Activated CD4-positive, CD25-positive, alpha-beta regulatory T cell treated with anti-CD3 and anti-CD28 coated beads, Interleukin-2, amount 50 U/mL, for 72 hours (primary cell): ENCODE results near the gene ABCG1.
A peak's percentile ranks its signal among the peaks of the same experiment; 100 is the strongest.

Experiments used
- DNase-seq: peaks from one replicate; pipeline ENCODE4 v3.0.0; 2021

The ABCG1 gene

DNA sequence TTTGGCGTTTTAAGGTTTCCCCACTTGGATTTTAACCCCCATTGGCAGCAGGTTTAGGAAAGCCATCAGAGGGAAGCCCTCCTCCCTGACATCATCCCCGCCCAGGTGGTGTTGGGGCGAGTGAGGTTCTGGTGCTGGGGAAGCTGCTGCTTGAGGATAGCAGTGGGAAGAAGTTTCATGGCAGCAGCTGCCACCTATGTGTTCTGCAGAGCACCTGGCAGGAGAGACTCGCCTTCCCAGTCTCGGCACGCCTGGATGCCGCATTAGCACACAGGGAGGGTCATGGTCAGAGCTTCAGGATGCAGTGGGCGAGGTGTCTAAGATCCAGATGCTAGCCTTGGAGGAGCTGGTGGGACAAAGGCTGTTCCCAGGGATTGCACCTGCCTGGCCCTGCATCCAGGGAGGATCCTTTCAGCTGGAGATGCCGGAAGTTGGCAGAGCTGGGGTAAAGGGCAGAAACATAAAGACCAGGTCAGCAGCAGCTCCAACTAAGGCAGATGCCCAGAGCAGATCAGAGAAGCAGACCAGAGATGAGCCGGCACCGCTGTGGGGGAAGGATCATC lies 33.9 kb downstream of the ABCG1 start:
- DNase-seq: no peak

DNA sequence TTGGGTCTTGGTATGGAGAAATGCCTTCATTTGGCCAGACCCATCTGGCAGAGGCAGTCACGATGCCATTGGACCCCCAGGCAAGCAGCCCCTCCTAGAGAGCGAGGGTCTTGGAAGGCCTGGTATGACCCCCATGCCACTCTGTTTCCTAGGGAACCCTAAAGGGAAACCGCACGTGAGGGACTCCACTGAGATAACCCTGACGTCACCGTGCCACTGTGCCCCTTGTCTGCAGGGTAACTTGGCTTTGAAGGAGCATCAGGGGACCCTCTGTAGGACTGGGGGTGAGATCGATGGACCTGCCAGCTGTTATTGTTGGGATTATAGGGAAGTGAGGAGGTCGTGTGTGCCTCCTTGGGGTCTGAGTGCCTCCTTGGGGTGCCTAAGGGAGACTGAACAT lies 34.5 kb downstream of the ABCG1 start:
- no peak for DNase-seq

DNA sequence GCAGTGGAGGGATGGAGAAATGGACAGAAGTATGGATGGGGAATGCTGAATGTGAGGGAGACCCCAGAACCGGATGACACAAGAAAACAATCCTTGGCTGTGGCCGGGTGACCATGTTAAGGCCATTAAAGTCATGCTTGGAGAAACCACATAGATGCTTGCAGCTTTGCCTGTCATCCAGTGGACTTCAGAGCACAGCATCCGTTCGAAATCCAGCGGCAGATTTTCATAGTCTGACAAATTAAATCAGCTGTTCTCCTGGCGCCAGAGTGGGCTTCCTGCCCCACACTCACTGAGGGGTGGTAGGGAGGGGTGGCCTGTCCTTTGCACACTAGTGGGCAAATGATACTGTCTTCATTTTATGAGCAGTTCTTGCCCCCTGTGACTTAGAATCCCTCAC lies 35.1 kb downstream of the ABCG1 start:
- DNase-seq: no peak

DNA sequence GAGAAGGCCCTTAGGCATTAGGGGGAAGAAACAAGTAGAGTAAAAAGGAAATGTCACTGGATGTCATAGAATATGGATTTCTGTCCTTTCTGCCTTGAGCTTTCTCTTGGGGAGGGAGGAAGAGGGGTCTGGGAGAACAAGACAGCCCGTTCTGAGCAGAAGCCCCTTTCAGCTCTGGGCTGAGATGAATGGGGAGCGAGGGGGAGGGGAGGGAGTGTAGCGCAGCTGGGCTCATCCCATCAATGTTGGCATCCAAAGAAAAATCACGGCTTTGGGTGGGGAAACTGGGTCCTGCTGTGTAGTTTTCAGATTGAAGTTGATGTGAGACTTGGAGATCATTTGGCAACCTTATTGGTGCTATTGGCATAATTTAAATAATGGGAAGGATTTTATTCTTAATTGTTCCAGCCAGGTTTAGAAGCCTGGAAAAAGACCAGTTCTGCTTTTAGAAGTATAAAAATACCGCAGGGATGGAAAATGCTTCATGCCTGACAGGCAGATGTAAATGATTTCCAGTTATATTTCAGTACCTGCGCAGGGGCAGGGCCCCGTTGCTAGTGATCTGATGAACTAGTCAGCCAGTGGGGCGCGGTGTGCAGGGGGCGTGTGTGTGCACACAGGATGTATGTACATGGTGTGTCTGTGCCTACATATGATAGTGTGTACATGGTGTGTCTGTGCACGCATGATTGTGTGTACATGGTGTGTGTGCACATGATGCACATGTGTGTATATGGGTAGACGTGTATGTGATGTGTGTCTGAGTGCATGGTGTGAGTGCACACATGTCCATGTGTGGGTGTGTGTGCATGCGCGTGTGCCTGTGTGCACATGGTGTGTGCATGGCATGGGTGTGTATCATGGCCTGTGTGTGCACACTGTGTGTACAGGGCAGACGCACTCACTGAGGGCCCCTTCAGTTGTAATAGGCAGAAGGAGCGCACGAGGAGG lies 36.0 kb downstream of the ABCG1 start:
- DNase-seq: no peak

DNA sequence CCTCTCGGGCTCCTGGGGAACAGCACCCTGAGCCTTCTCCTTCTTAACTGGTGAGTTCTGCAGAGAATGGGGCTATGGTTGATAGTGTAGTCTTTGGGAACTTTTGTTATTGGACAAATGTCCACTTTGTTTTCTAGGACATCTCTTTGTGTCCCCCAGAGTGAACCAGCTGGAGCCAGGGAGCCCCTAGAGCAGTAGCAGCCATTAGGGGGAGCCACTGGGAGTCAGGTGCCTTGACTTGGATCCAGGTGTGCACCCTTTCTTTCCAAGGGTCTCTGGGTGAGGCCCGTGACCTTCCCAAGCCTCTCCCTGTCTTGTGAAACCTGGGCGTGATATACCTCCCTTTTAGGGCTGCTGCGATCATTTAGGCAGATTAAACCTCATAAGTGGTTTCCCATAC lies 36.9 kb downstream of the ABCG1 start:
- no peak for DNase-seq

DNA sequence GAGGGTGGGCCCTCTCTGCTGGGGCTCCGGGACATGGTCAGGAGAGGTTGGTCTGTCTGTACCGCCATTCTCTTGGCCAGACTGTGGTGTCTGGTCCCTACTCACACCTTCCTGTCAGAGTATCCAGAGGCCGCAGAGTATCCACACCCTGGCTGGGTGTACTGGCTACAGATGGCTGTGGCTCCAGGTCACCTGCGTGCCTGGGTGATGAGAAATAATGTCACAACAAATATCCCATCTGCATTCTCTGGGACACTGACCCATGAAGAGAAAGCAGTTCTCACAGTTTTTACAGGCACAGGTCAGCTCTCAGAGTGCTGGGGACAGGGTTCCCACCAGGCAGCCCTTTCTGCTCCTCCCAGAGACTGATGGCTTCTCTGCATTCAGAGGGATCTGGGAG lies 37.4 kb downstream of the ABCG1 start:
- no peak for DNase-seq

DNA sequence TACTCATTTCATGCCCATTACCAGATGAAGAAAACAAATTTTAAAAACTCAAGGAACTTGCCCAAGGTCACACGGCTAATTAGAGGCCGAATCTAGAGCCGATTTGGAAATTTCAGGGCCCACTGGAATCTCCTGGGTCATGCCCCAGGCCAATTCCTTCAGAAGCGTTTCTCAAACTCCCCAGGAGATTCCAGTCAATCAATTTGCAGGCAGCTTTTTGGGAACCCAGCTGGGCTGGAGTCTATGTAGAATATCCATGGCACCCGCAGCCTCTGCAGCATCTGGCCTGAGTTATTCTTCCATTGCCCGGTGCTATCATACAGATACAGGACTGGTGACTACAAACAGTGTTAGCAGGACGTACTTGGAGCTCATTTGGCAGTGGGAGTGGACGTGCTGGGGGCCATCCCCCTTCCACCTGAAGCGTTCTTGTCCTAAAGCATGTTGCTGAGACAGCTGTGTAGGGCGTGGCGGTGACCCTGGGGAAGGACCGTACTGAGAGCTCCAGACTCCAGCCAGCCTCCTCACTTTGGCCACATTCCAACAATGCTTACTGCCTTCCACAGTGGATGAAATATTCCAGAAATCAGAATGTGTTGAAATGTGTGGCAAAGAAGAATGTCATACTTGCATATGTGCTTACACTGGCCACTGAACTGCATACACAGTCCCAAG lies 38.3 kb downstream of the ABCG1 start:
- no peak for DNase-seq

DNA sequence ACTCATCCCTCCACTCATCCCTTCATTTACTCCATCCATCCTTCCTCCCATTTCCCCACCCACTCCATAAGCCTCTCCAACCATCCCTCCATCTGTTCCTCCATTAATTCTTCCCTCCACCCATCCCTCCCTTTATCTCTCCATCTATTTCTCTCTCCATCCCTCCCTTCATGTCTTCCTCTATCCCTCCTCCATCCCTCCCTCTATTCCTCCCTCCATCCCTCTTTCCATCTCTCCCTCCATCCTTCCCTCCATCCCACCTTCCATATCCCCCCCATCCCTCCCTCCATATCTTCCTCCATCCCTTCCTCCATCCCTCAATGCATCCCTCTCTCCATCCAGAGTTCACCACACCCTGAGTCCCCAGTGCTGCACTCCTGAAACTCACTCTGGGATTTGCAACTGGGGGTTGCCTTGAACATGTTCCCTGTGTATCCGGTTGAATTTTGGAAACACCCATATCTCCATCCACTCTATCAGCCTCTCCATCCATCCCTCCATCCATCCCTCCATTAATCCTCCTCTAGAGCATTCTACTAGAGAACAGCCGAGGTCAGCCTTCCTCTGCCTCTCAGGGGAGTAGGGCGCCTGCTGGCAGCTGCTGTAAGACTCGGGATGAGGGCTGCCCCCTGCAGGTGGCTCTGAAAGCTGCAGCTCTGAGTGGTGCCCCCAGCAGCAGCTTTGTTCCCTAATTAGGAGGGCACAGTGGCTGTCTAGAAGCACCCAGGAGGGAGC lies 39.4 kb downstream of the ABCG1 start:
- DNase-seq: peak; percentile 87

DNA sequence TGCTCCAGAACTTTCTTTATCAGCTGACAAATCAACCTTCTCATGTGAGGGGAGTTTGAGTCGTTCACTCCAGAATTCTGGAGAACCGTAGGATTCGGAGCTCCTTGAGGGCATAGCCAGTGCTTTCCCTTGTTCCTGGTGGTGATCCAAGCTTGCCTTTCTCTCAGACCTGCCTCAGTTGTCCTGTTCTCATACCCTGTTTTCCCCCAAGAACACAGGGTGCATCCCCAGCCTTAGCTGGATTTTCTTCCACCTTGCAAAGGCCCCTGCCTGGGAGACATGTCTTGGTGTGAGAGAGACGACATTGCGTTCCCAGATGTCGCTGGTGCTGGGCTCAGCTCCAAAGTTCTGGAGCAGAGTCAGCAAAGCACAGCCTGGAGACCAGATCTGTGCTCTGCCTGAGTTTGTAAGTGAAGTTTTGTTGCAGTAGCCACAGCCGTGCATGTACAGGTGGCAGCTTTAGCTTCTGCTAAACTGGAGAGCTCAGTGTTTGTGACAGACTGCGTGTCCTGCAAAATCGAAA lies 40.0 kb downstream of the ABCG1 start:
- DNase-seq: no peak

DNA sequence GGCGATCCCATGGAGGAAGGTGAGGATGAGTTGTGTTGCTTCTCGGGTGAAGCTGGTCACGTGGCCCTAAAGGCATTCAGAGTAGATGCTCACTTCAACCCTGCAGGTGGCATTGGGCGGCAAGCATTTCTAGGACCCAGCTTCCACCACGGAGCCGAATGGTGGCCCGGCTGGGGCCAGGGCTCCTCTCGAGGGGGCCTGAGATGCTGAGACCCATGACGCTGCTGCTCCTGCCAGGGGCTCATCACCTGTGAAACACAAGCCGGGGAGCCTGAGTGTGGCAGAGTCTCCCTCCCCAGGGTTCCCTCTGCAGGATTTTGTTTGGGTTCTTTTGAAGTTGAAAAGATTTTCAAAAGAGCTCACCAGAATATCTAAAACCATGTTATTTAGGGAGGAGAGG lies 41.2 kb downstream of the ABCG1 start:
- no peak for DNase-seq

DNA sequence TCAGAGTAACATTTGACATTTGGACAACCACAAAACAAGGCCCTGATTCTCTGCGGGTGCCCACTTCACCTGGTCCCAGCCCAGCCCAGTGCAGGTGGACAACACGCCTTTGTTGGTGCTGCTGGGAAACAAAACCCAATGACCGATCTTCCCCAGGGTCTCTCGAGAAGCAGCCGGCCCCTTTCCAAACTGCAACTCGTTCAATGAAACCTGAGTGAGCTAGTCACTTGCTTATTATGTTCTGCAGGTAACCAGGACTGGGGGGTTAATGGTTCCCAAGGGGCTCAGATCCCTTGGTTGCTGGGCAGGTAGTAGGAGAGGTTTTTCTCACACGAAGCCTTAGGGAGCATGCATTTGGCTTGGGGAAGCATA lies 42.9 kb downstream of the ABCG1 start:
- DNase-seq: no peak

DNA sequence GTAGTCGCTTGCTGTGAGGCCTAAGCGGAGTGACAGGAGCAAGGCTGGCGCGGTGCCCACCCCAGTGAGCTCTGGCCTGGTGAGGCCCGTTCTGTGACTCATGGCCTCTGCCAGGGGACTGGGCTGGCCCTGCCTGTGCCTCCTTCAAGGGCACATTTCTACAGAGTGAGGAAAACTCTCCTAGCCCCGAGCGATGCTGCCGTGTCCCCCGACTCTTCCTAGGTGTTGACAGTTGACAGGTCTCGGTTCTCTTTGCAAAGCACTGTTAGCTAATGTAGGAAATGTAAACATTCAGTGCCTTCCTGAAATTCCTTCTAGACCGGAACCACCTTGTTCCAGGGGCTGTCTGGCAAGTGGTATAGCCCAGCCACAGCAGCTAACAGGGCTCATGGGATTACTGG lies 43.9 kb downstream of the ABCG1 start:
- DNase-seq: no peak

DNA sequence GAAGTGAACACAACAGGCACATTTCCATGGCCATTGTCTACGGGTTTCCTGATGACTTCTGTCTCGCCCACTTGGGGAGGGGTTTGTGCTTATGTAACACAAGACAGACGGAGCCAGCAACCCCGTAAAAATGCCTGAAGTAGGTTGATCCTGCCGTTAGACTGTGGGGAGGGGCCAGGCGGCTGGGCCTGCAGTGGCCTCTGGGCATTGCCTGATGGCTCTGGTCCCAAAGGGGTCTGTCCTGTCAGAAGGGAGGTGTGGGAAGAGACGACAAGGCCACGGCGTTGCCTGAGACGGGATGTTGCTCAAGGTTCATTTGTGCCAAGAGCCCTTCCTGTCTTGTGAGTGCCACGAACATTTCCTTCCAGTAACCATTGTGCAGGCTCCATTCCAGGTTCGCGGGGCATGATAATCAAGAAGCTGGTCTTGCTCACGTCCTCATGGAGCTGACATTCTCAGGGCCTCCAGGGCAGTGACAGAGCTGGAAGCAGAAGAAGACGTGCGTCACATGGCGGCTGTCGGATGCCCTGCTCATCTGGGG lies 44.7 kb downstream of the ABCG1 start:
- DNase-seq: no peak

DNA sequence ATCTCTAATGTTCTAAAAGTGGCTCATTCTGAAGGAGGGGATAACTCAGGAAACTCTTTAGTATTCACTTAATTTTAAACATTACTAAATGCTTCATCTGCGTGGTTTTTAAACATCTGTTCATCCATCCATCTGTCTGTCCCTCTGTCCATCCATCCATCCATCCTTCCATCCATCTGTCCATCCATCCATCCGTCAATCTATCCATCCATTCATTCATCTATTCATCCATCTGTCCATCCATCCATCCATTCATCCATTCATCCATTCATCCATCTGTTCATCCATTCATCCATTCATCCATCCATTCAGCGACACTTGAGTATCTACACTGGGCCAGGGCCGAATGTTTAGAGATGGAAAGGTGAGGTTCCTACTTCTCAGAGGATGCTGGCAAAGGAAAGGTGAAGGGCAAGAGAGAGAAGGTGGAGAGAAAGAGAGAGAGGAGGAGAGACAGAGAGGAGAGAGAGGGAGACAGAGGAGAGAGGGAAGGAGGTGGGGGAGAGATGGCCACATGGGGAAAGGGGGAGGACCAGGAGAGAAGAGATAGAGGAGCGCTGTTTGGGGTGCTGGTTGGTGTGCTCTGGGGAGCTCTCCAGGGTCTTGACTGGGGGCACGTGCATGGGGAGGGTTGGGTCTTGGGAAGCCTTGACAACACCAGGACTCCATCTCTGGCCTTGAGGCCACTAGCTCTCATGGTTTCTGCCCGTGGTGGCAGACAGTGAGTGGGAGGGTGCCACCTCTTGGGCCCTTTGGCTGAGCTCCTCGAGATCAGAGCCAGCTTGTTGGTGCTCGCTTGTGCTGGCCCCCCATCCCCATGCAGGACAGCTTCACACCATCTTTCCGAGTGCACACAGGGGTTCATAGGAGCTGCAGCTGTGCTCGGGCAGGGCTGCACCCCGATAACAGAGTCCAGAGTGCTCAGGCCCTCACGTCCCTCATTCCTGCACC lies 45.6 kb downstream of the ABCG1 start:
- DNase-seq: no peak

DNA sequence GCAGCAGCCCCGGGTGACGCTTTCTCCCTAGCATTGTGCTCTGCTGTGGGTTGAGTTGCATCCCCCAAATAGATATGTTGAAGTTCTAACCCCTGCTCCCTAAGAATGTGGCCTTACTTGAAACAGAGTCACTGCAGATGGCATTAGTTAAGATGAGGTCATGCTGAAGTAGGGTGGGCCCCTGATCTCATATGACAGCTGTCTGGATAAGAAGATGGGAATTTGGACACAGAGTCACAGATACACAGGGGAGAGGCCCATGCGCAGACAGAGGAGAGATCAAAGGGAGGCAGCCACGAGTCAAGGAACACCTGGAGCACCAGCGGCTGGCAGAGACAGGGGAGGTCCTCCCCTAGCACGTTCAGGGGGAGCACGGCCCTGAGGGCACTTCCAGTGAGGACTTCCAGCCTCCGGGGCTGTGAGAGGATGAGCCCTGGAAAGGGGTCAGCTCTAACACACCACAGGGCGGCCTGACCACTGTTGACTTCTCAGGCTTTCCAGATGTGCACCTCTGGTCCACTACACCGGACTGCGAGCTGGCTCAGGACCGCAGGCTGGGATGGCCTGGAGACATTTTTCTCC lies 46.4 kb downstream of the ABCG1 start:
- no peak for DNase-seq

DNA sequence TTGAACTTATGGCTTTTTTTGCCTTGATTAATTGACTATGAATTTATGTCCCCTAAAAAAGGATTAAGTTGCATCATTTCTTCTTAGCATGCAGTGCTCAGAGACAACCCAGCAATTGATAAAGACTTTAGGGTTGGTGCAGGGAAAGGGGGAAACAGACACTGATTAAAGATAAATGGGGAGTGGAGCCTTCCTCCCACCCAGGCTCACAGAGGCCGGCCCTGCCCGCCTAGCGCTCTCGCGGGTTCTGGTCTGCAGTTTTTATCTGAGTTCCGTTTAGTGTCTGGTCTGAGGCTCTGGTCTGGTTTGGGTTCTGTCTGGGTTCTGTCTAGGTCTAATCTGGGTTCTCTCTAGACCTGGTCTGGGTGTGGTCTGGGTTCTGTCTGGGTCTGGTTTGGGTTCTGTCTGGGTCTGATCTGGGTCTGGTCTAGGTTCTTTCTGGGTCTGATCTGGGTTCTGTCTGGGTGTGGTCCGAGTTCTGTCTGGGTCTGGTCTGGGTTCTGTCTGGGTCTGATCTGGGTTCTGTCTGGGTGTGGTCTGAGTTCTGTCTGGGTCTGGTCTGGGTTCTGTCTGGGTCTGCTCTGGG lies 48.1 kb downstream of the ABCG1 start:
- no peak for DNase-seq

DNA sequence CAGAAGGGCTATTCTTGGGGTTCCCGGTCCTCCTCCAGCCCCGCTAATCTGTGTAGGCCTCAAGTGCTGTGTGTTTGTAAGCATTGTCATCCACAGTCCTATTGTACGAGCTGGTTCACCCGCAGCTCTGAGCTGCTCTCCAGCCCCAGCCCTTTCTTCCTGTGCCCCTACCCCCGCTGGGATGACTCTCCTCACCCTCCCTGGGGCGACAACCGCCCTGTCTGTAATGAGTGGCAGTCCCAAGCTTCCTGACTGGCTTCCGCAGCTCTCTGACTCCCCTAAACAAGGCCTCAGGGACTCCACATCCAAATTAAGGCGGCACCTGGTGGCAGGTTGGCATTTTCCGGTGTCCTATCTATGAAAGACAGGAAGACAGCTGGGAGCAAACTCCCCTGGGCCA lies 50.4 kb downstream of the ABCG1 start:
- DNase-seq: no peak

DNA sequence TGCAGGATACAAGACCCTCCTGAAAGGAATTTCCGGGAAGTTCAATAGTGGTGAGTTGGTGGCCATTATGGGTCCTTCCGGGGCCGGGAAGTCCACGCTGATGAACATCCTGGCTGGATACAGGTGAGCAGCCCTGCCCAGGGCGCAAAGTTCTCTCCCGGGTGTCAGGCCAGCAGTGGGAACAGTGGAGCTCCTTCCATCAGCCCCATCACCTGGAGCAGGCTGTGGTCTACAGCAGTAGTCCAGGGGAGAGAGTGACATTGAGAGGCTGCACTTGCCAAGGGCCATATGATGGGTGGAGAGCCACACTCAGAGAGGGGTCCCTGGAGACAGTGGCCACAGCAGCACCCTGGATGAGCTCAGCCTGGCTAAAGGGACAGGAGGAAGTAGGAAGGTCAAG lies 52.1 kb downstream of the ABCG1 start:
- DNase-seq: no peak

DNA sequence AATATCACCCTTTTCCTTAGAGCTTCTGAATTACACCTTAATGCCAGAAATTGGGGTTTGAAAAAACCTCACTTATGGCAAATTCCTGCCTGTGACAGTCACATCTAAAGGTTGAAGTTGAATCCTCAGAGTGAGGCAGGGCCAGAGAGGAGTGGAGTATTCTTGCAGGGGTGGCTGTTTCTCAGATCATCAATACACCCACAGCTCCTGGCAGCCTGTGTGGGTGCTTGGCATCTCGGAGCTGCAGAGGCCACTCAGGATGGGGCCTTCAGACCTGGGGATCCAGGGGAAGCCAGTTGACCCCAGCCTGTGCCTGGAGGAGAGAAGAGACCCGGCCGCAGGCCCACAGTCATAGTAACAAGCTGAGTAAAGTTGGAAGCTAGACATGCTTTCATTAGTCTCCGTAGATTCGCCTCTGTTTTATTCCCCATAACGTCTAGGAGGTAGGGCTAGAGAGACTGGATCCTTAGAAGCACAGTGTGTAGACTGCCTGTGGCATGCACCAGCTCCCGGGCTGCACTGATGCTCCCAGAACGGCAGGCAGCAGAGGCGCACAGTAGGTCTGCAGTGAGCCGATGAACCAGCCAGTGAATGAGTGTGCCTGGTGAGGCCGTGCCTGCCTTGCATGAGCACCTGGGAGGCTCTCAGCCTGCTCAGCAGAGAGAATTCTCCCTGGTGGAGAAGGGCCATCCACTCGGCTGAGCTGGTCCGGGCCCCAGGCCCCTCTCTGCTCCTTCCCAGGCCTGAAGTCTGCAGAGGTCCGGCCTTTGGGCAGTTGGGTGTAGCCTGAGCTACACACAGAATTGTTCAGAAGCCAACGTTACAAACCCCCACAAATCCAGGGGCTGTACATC lies 53.4 kb downstream of the ABCG1 start:
- DNase-seq: no peak
